ENCODE measurements around the gene NHERF2. TPM values are rescaled to one million over a fixed set of nuclear protein-coding genes. Genes with fewer than 3 reads are reported as not detected.

The NHERF2 gene
- 23.5 TPM for total RNA-seq

DNA sequence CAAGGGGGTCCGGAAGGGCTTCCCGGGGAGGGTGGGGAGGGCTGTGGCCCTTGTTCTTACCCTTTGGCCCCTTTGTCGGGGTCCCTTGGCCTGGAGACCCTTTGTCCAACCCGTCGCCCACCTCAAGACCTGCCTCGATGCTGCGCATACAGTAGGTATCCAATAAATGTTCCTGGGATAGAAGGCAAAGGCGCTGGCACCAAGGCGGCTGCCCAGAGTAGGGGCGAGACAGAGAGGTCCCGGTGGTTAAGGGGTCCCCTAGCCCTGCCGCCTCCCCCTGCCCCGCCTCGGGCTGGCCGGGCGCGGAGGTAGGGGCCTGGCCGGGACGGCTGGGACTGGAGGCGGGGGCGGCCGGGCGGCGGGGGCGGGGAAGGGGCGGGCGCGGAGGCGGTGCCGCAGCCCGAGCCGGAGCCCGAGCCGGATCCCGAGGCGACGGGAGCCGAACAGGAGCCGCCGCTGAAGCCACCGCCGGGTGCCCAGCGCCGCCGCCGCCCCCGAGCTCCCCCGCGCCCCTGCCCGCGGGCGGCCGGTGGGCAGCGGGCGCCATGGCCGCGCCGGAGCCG lies at the start of gene NHERF2:
TSS of gene NHERF2 (plus strand) at position 442 of the 563 bp plus-strand sequence. CDS start at position 546, 104 bp downstream.

DNA sequence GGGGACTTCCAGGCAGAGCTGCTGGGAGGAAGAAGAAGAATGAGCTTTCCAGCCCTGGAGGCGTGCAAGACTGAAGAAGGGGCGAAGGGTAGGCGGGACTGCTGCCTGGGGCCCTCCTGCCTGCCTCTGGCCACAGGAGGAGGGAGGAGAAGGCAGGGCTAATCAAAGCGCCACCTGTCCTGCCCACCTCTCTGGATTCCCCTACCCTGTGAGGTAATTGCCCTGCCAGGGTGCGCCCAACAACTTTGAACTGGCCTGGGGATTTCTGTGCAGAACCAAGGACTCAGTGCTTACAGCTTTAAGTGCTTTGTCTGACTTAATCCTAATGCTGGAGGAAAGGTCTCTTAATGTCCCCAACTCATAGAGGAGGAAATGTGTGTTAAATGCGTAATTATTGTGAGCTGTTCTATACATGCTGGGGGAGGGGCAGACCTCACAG lies 45.3 kb upstream of the NHERF2 start, which contains the start of gene NOXO1:
TSS of gene NOXO1 (minus strand) at position 72 of the 439 bp plus-strand sequence. CDS start 290 bp downstream, outside the sequence.

GRCh38 chr16:1983544-1984346 lies 43.0 kb upstream of the NHERF2 start, which contains the start of gene GFER:
Gene GFER (plus strand): TSS chr16:1984193. CDS start chr16:1984219, 26 bp downstream.

GRCh38 chr16:1989209-1990100 lies 37.2 kb upstream of the NHERF2 start, which contains the start of gene SYNGR3:
Gene SYNGR3 (plus strand): TSS chr16:1989970. CDS start chr16:1990103, 133 bp downstream.

GRCh38 chr16:2009791-2010510 lies 16.8 kb upstream of the NHERF2 start, which contains the start of gene ZNF598:
Gene ZNF598 (minus strand): TSS chr16:2009821.

DNA sequence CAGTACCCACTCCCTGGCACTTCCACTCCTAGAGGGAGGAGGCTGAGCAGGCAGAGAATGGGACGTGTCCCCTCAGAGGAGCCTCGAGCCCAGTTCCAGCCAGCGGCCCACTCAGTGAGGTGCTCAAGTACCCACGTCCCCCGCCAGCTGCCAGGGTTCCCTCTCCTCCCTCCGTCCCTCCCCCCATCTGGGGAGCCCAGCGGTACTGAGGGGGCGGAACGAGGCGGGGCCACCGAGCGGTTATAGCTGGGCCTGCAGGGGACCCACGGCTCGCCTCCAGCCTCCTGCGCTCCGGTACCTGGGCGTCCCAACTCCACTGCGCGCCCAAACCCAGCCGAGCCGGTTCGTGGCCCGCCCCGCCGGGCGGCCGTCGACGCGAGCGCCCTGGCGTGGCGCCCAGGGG lies 7.2 kb upstream of the NHERF2 start, which contains the start of gene NPW:
TSS of gene NPW (plus strand) at position 268 of the 403 bp plus-strand sequence.

DNA sequence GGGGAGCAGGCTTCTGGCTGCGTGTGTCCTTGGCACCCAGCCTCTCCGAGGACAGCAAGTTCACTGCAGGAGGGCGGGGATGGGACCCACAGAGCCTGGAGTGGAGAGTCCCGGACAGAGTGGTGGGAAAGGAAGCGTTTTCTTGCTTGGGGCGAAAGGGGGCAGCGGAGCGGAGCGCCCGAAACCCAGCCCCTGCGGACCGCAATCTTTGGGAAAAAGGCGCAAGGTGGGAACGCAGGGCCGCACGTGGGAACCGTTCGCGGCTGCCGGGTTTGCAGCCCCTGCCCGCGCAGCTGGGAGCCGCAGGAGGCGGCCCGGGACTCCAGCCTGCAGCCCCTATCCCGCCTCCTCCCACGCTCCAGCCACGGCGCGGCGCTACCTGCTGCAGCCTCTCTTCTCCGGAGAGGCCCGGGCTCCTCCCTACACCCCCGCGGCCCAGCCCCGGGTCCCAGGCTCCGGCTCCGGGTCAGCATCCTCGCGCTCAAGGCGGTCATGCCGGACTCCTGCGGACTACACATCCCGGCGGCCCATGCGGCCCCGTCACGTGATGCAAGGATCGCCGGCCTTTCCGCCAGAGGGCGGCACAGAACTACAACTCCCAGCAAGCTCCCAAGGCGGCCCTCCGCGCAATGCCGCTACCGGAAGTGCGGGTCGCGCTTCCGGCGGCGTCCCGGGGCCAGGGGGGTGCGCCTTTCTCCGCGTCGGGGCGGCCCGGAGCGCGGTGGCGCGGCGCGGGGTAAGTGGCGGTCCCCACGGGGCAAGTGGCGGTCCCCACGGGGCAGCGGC lies 20.8 kb downstream of the NHERF2 start, which contains the start of the genes NTHL1 and TSC2:
TSS of gene NTHL1 (minus strand) at position 505 of the 786 bp plus-strand sequence. CDS start at position 494, 11 bp downstream.
TSS of gene TSC2 (plus strand) at position 656 of the 786 bp plus-strand sequence. CDS start 631 bp downstream, outside the sequence.

Small RNA genes within 50 kb of the gene (small RNA-seq; reads per million reads assigned to genes)
- not detected for gene RN7SL219P

Other genes starting within 250 kb of the NHERF2 start
- gene SPSB3, start 244.3 kb upstream of the NHERF2 start, total RNA-seq, result 44.5 TPM
- gene NUBP2, start 243.9 kb upstream of the NHERF2 start, total RNA-seq, result 36.2 TPM
- gene IGFALS, start 233.2 kb upstream of the NHERF2 start, total RNA-seq, result not detected
- 67.4 TPM for gene HAGH, start 200.1 kb upstream of the NHERF2 start, total RNA-seq
- gene FAHD1, start 199.7 kb upstream of the NHERF2 start, total RNA-seq, result 44.3 TPM
- gene MEIOB, start 154.7 kb upstream of the NHERF2 start, total RNA-seq, result 1.8 TPM
- not detected for gene HS3ST6, start 108.5 kb upstream of the NHERF2 start, total RNA-seq
- gene MSRB1, start 83.7 kb upstream of the NHERF2 start, total RNA-seq, result 6.7 TPM
- gene RPL3L, start 72.2 kb upstream of the NHERF2 start, total RNA-seq, result not detected
- 93.0 TPM for gene NDUFB10, start 67.4 kb upstream of the NHERF2 start, total RNA-seq
- 1,359 TPM for gene RPS2, start 62.1 kb upstream of the NHERF2 start, total RNA-seq
- not detected for gene RNF151, start 60.0 kb upstream of the NHERF2 start, total RNA-seq
- 13.1 TPM for gene TBL3, start 54.8 kb upstream of the NHERF2 start, total RNA-seq
- gene NOXO1, start 45.4 kb upstream of the NHERF2 start, total RNA-seq, result 1.2 TPM
- gene GFER, start 42.7 kb upstream of the NHERF2 start, total RNA-seq, result 14.1 TPM
- gene SYNGR3, start 36.9 kb upstream of the NHERF2 start, total RNA-seq, result 112 TPM
- gene ZNF598, start 17.1 kb upstream of the NHERF2 start, total RNA-seq, result 7.8 TPM
- gene NPW, start 7.1 kb upstream of the NHERF2 start, total RNA-seq, result not detected
- gene NTHL1, start 20.9 kb downstream of the NHERF2 start, total RNA-seq, result 26.8 TPM
- gene TSC2, start 21.1 kb downstream of the NHERF2 start, total RNA-seq, result 70.4 TPM
- gene PKD1, start 109.0 kb downstream of the NHERF2 start, total RNA-seq, result 78.2 TPM
- 8.1 TPM for gene RAB26, start 121.7 kb downstream of the NHERF2 start, total RNA-seq
- gene TRAF7, start 128.9 kb downstream of the NHERF2 start, total RNA-seq, result 23.5 TPM
- gene CASKIN1, start 169.7 kb downstream of the NHERF2 start, total RNA-seq, result 41.3 TPM
- gene MLST8, start 178.6 kb downstream of the NHERF2 start, total RNA-seq, result 11.3 TPM
- 6.2 TPM for gene BRICD5, start 184.0 kb downstream of the NHERF2 start, total RNA-seq
- 17.5 TPM for gene PGP, start 187.9 kb downstream of the NHERF2 start, total RNA-seq
- gene E4F1, start 196.7 kb downstream of the NHERF2 start, total RNA-seq, result 21.7 TPM
- gene DNASE1L2, start 209.5 kb downstream of the NHERF2 start, total RNA-seq, result 2.8 TPM
- gene ECI1, start 224.7 kb downstream of the NHERF2 start, total RNA-seq, result 17.5 TPM
- 103 TPM for gene RNPS1, start 241.2 kb downstream of the NHERF2 start, total RNA-seq

Data from diencephalon (tissue), 1 donor.